ENCODE results near the gene TANGO2.
A peak's percentile ranks its signal among the peaks of the same experiment; 100 is the strongest.

Gene TANGO2

GRCh38 chr22:19986410-19987341 is 34.2 kb upstream of the TANGO2 start:
- H3K9me3 Mint-ChIP-seq = no peaks in the 10 kb centered on the region
- peak overlapping the region; percentile 80 for H3K4me3 Mint-ChIP-seq
- no peaks in the 10 kb centered on the region for H3K27me3 Mint-ChIP-seq (ENCODE audit: low read depth, poor library complexity)
- peak; percentile 87 for DNase-seq
- no peaks in the 10 kb centered on the region for H3K36me3 Mint-ChIP-seq (ENCODE audit: low read depth)
- H3K27ac Mint-ChIP-seq = no peak overlapping the region
- peaks cover 29% of the 10 kb centered on the region for H3K4me1 Mint-ChIP-seq
- TF ChIP-seq, protein P1, sequence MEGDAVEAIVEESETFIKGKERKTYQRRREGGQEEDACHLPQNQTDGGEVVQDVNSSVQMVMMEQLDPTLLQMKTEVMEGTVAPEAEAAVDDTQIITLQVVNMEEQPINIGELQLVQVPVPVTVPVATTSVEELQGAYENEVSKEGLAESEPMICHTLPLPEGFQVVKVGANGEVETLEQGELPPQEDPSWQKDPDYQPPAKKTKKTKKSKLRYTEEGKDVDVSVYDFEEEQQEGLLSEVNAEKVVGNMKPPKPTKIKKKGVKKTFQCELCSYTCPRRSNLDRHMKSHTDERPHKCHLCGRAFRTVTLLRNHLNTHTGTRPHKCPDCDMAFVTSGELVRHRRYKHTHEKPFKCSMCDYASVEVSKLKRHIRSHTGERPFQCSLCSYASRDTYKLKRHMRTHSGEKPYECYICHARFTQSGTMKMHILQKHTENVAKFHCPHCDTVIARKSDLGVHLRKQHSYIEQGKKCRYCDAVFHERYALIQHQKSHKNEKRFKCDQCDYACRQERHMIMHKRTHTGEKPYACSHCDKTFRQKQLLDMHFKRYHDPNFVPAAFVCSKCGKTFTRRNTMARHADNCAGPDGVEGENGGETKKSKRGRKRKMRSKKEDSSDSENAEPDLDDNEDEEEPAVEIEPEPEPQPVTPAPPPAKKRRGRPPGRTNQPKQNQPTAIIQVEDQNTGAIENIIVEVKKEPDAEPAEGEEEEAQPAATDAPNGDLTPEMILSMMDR (IDR thresholded peaks at IDR 0.05) = no peak

- Mint-ChIP-seq H3K27me3 (ENCODE audit: low read depth, poor library complexity) (peaks cover 4% of the 10 kb centered on the region), H3K4me3 (peak overlapping the region; percentile 64), H3K4me1 (peaks cover 29% of the 10 kb centered on the region), H3K9me3 (no peaks in the 10 kb centered on the region), H3K27ac (no peak overlapping the region), H3K36me3 (ENCODE audit: low read depth) (no peaks in the 10 kb centered on the region)
- DNase-seq = no peak
- TF ChIP-seq, protein P1 (IDR thresholded peaks at IDR 0.05) = no peak
Observed at GRCh38 chr22:19987394-19988306, 33.3 kb upstream of the TANGO2 start.

- Mint-ChIP-seq H3K36me3 (ENCODE audit: low read depth) (no peaks in the 10 kb centered on the region), H3K4me3 (peak overlapping the region; percentile 28), H3K4me1 (peaks cover 29% of the 10 kb centered on the region), H3K9me3 (no peaks in the 10 kb centered on the region), H3K27me3 (ENCODE audit: low read depth, poor library complexity) (peaks cover 4% of the 10 kb centered on the region), H3K27ac (no peak overlapping the region)
- TF ChIP-seq, protein P1 (IDR thresholded peaks at IDR 0.05) = no peak
- no peak for DNase-seq
Observed at GRCh38 chr22:19988331-19988808, 32.5 kb upstream of the TANGO2 start.

DNA sequence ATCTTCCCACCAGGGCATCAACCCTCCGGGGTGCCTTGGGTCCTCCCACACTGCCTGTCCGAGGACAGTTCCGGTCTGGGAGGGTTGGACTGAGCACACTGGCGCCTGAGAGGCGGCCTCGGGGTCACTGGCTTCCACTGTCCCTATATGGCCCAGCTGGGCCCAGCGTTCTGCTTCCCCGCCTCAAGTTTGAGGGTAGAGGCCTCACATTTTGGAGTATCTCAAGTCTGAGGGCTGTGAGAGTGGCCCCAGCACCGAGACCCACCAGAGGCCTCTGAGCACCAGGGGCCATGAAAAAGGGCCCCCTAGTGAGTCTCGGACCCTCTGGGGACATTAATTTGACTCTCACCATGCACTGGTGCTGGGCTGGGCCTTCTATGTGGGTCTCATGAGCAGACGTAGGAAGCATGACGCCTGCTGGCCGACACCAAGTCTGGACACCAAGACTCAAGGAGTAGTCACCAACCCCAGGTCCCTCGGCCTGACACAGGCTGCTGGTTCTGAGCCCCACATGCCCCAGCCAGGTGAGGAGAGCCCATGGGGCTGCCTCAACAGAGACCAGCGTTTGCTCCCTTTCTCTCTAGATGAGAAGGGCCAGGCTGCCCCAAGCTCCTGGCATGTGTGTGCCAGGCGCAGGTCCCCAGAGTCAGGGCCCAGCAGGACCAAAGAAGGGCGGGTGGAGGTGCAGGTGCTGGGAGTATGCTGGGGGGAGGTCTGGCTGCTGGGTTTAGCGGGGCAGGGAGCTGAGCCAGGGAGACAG is 31.8 kb upstream of the TANGO2 start:
- Mint-ChIP-seq H3K27ac (no peak overlapping the region), H3K9me3 (no peaks in the 10 kb centered on the region), H3K4me3 (no peak overlapping the region), H3K27me3 (ENCODE audit: low read depth, poor library complexity) (peaks cover 4% of the 10 kb centered on the region), H3K36me3 (ENCODE audit: low read depth) (no peaks in the 10 kb centered on the region), H3K4me1 (peaks cover 29% of the 10 kb centered on the region)
- no peak for DNase-seq
- TF ChIP-seq, protein P1 (IDR thresholded peaks at IDR 0.05) = no peak

- DNase-seq = no peak
- no peaks in the 10 kb centered on the region for H3K9me3 Mint-ChIP-seq
- H3K27ac Mint-ChIP-seq = peak overlapping the region; percentile 54
- no peak overlapping the region for H3K4me3 Mint-ChIP-seq
- H3K27me3 Mint-ChIP-seq (ENCODE audit: low read depth, poor library complexity) = peaks cover 4% of the 10 kb centered on the region
- no peaks in the 10 kb centered on the region for H3K36me3 Mint-ChIP-seq (ENCODE audit: low read depth)
- TF ChIP-seq, protein P1 (IDR thresholded peaks at IDR 0.05) = no peak
- H3K4me1 Mint-ChIP-seq = peaks cover 24% of the 10 kb centered on the region
Observed at GRCh38 chr22:19989725-19990067, 31.2 kb upstream of the TANGO2 start.
